Hepatic stellate cell (primary cell): ENCODE measurements around the gene EPHB1.
"Not testable (repeated sequence)": the region's sequence is repeated elsewhere in the genome, so short reads cannot be mapped to it uniquely, and the experiment has no call there.

ENCODE experiments used
- DNase-seq: peaks from one replicate; pipeline ENCODE4 v3.0.0; 2011; ENCODE audit warnings: low spot score

EPHB1 gene

GRCh38 chr3:135005616-135006015, 210.6 kb downstream of the EPHB1 start:
- not testable (repeated sequence) for DNase-seq

DNA sequence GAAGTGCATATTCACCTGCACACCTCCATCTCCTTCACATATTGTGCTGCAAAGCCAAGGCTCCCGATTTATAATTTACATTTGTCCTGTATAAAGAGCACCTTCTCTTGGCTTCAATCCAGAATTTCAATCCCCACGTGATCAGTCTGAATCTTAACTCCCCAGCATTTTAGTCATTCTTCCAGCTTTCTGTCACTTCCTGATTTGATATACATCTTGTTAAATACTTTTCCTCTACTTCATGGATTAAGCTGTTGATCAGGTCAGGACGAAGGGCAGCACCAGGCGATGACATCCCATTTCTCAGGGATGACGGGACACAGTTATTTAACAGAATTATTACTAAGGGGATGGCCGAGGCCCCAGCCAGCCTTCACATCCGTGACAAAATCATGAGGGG, 212.5 kb downstream of the EPHB1 start:
- DNase-seq, result peak; percentile 10

GRCh38 chr3:135008326-135008725, 213.3 kb downstream of the EPHB1 start:
- DNase-seq, result no peak

GRCh38 chr3:135009014-135009413, 214.0 kb downstream of the EPHB1 start:
- no peak for DNase-seq

DNA sequence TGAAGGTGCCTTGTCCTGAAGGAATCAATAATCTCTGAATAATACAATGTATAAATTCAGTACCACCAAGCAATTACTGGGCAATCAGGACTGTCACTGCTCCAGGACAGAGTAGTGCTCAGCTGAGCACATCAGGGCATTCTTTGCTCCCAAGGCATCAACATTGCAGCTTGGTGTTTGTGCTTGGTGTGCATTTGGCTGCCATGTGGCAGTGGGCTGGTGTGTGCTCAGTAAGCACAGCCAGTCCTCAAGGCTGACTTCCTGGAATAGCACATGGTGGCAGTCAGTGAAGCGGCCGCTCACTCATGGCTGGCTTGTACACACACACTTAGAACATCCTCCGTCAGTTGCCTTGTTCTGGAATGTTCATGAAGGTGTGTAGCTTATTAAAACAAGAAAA, 217.0 kb downstream of the EPHB1 start:
- DNase-seq, result no peak

- no peak for DNase-seq
Observed at GRCh38 chr3:135013206-135013605, 218.1 kb downstream of the EPHB1 start.

DNA sequence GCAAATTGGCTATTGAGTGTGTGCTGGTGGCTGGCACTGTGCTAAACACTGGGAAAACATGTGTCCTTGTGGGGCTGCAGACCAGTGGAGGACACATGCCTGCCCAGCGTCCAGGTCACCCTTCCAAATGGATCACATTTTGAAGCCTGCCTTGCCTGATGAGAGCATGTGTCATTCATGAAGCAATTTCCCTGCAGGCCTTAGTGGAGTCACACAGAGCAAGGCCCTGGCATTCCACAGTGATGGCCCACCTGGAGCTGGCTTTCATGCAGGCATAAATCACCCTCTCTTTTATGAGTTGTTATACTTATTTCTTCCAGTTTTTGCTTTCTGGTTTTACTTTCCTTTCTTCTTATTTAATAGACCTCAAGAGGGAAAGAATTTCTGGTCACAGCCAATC, 219.5 kb downstream of the EPHB1 start:
- no peak for DNase-seq

DNA sequence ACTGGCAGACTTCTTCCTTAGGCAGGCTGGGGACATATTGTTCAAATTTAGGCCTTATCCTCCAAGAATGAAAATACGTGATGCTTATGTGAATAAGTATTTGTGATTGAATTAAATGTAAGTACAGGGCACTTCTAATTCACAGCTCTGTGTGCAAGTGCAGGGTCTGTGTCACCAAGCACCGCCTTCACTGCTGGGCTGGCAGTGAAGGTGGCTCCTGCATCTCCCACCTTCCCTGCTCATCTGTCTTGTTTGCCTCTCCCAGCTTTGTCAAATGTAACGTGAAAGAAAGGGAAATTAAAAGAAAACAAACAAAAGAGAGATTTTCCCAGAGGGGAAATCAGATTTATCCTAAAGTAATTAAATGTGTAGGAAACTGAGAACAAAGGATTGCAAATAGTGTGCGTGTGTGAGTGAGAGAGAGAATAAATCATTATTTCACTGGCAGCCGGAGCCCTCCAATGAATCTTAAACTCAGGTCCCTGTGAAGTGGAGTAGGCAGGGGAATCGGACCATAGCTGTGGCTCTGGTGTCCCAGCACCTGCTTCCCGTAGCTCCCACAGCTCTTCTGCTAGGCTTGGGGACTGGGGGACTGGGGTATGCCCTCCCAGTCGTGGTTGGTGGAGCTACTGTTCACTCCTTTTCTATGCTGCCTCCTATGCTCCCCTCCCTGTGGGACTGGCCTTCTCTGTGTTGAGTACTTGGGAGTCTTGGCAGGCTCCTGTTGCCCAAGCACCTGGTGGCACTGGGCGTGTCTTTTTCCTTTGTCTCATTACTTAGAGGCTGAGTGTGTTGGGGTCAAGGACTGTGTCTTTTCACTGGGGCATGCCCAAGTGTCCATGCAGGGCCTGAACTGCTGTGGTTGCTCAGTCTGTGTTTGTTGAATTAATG, 222.2 kb downstream of the EPHB1 start:
- DNase-seq, result no peak

GRCh38 chr3:135018149-135018923, 223.3 kb downstream of the EPHB1 start:
- DNase-seq, result no peak

- DNase-seq, result no peak
Observed at GRCh38 chr3:135020181-135020580, 225.1 kb downstream of the EPHB1 start.

- no peak for DNase-seq
Observed at GRCh38 chr3:135023996-135024658, 229.1 kb downstream of the EPHB1 start.

GRCh38 chr3:135030768-135031615, 235.9 kb downstream of the EPHB1 start:
- DNase-seq, result not testable (repeated sequence)

- no peak for DNase-seq
Observed at GRCh38 chr3:135033737-135034136, 238.7 kb downstream of the EPHB1 start.

DNA sequence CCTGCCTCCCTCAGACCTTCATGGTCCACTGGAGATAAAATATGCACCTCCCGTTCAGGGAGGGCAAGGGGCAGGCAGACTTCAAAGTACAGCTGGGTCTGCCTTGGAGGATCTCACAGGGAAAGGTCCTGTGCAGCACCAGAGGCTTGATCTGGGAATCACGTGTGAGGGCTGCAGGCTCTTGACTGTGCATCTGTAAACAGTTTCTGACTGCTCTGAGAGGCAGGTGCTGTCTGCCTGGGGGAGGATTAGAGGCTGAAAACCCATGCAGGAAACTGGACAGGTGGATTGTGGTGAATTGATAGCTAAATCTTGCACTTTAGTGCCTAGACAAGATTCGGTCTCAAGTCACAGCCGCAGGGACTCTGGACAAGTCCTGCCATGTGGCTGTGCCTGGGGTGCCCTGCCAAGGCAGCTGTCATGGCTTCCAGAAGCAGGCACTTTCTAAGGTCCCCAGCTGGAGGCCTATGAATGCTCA, 239.3 kb downstream of the EPHB1 start:
- DNase-seq, result no peak

DNA sequence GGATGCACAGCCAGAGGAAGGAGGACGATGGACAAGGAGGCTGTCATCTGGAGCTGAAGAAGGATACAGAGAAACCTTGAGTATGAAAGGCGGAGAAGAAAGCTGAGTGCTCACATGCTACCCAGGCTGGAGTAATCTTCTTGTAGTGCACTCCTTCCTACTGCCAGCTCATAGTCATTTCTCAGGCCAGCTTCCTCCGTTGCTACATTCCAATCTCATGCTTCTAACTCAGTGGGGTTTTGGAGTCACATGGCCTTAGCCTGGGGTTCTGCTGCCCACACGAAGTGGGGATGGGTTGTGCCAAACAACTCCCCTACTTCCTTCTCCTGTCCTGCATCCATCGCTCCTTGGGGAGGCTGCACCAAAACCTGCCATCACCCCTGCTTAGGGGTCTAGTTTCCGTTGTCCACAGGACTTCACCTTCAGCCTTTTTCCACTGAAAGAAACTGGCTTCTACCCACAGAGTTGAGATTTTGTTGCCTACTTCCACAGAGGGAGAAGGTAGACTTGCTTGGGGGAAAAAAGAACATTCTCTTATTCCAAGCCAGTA, 239.9 kb downstream of the EPHB1 start:
- no peak for DNase-seq

DNA sequence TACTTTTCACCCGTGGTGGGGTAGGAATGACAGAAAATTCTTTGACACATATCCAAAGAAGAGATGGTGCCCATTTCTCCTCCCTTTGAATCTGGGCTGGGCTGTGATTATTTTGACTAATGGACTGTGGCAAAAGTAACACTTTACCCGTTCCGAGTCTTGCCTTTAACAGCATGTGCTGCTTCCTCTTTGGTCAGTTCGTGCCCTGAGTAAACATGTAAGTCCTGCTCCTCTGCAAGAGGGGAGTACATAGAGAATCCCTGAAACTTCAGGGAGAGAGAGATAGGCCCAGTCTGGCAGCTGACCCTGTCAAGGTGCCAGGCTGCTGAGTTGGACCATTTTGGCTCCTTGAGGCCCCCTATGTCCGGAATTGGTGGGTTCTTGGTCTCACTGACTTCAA, 243.1 kb downstream of the EPHB1 start:
- DNase-seq, result no peak

- DNase-seq, result not testable (repeated sequence)
Observed at GRCh38 chr3:135039536-135039935, 244.5 kb downstream of the EPHB1 start.

DNA sequence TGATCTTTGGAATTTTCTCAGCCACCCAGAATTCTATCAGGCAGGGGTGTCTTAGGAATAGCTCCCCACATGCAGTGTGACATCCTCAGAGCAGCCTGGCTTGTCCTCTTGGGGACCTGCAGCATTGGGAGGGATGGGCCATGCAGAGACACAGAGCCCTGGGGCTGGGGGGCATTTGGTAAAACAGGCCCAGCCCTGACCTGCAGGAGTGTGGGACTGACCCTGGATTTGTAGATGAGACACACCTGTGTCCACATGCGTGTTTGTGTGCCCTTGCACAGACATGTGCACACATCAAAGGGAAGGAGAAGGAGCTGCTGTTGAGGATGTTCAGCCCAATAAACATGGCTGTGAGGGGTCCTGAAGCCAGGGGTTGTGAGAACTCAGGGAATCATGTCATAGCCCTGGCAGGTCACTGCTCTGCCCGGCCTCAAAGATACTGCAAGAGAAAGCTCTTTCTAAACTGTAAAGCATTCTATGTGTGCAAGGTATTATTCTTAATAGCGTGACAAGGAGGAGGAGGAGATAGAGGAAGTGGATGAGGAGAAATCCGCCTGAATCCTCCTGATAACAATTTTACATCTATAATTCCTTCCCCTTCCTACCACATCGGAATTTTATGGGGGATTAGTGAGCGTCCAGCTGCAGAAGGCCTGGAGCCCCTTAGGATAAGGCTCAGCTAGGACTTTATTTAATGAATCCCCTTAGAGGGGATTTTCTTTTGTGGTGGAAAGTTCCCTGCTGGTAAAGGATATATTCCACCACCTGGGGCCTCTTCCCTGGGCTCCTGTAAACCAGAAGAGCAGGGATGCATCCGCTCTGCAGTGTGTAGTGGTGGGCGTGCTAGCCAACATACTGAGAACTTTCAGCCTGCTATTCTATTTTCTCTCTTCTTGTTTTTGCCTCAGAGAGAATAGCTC, 245.5 kb downstream of the EPHB1 start:
- no peak for DNase-seq

- no peak for DNase-seq
Observed at GRCh38 chr3:135041601-135042000, 246.5 kb downstream of the EPHB1 start.

DNA sequence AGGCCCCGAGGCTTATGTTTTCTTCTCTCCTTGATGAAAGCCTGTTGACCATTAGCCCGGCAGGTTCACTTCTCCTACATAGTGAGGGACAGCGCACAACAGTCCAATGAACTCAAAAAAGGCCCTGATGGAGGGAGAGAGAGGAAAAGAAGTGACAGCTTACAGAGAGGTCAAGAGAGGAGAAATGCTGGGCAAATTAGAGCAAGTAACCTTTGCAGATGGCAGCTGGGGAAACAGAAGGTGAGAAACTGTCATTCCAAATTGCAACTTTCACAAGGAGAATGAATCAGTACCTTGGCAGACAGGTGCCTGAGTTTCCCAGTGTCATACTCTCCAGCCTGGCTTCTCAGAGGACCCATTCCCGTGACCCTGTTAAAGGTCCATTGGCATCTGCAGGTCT, 252.0 kb downstream of the EPHB1 start:
- DNase-seq, result no peak
